Hepatocyte (in vitro differentiated cells): ENCODE measurements around the gene HOXD10. TPM values are rescaled to one million over a fixed set of nuclear protein-coding genes. Genes with fewer than 3 reads are reported as not detected.

Source experiments
- DNase-seq: peaks from one replicate; pipeline ENCODE4 v3.0.0-alpha.2; 2016; ENCODE audit warnings: low spot score
- H2AFZ ChIP-seq: fragments of 200-600 bp; sonication (generic); 2 replicates; pipeline ENCODE4 v1.6.0; 2016; ENCODE audit warnings: antibody characterized with exemption, mild to moderate bottlenecking
- H3K27ac ChIP-seq: fragments of 200-600 bp; sonication (generic); 2 replicates; pipeline ENCODE4 v1.5.1; 2016; ENCODE audit warnings: mild to moderate bottlenecking
- H3K27me3 ChIP-seq: fragments of 200-600 bp; sonication (generic); 2 replicates; pipeline ENCODE4 v1.6.1; 2016
- H3K36me3 ChIP-seq: fragments of 200-600 bp; sonication (generic); replicated peaks from 2 replicates; pipeline ENCODE4 v1.5.1; 2016; ENCODE audit warnings: low read depth; ENCODE audit not compliant: insufficient read depth
- H3K4me1 ChIP-seq: fragments of 200-600 bp; sonication (generic); 2 replicates; pipeline ENCODE4 v1.5.1; 2016; ENCODE audit warnings: mild to moderate bottlenecking, moderate library complexity; ENCODE audit not compliant: insufficient read depth
- H3K4me2 ChIP-seq: fragments of 200-600 bp; sonication (generic); 2 replicates; pipeline ENCODE4 v1.6.0; 2016
- H3K4me3 ChIP-seq: fragments of 200-600 bp; sonication (generic); 2 replicates; pipeline ENCODE4 v1.5.1; 2016; ENCODE audit warnings: mild to moderate bottlenecking
- H3K79me2 ChIP-seq: fragments of 200-600 bp; sonication (generic); 2 replicates; pipeline ENCODE4 v1.6.0; 2017; ENCODE audit warnings: mild to moderate bottlenecking
- H3K9me2 ChIP-seq: fragments of 200-600 bp; sonication (generic); replicated peaks from 2 replicates; pipeline ENCODE4 v1.6.0; 2017; ENCODE audit warnings: mild to moderate bottlenecking; ENCODE audit not compliant: insufficient read depth
- H3K9me3 ChIP-seq: fragments of 200-600 bp; sonication (generic); 2 replicates; pipeline ENCODE4 v1.5.1; 2016; ENCODE audit warnings: low read depth, mild to moderate bottlenecking
- H4K20me1 ChIP-seq: fragments of 200-600 bp; sonication (generic); 2 replicates; pipeline ENCODE4 v1.6.0; 2016; ENCODE audit warnings: mild to moderate bottlenecking; ENCODE audit not compliant: insufficient read depth, poor library complexity, severe bottlenecking
- EZH2 ChIP-seq: fragments of 200-600 bp; sonication (generic); IDR thresholded peaks from 2 replicates; pipeline ENCODE4 v1.6.1; 2016; ENCODE audit warnings: antibody characterized with exemption, mild to moderate bottlenecking, borderline replicate concordance
- EZH2phosphoT487 ChIP-seq: fragments of 200-600 bp; sonication (generic); IDR thresholded peaks from one replicate; pipeline ENCODE4 v1.6.1; 2018; ENCODE audit warnings: antibody characterized with exemption, mild to moderate bottlenecking, low read depth, moderate library complexity; ENCODE audit not compliant: unreplicated experiment, severe bottlenecking
- WGBS: methylation state at CpG from one replicate; pipeline ENCODE4 v1.1.6; 2016; ENCODE audit warnings: low lambda C conversion rate; ENCODE audit errors: missing lambda C conversion rate; 5-methylcytosine and 5-hydroxymethylcytosine counted together
- polyA plus RNA-seq: library from polyadenylated mRNA; unstranded; fragments of >200 nt; fragmentation: Nextera tagmentation; extraction: Ambion mirVana; gene quantifications from 2 replicates; pipeline ENCODE4 v1.2.1, GENCODE V29; 2016
- total RNA-seq: library from RNA; depleted of rRNA; stranded (reverse); fragments of >200 nt; gene quantifications from 2 replicates; pipeline ENCODE4 v1.2.3, GENCODE V29; 2014
- TF ChIP-seq, protein P1 (sequence below): fragments of 200-600 bp; sonication (generic); IDR thresholded peaks from 2 replicates; pipeline ENCODE4 v1.5.1; 2016; ENCODE audit warnings: antibody characterized with exemption, mild to moderate bottlenecking; ENCODE audit not compliant: poor library complexity

The HOXD10 gene
- total and polyA plus RNA-seq, 2 experiments from 2014 or later: 5.1 to 8.5 TPM

DNA sequence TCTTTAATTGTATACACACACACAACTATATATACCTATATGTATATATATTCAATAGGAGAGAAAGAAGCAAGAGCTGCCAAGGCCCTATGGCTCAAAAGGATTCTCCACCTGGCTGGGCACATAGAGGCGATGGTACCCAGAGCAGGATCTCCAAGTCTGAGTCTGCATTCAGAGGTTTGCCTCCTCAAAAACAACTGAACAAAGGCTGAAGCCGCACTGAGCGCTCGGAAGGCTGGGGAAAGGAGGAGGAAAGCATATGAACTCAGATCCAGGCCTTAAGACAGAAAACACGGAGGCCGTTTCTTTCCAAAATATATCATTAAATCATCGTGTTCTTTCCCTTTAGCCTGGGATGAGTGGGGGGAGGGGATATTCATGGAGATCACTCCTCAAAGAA is 13.4 kb upstream of the HOXD10 start:
- H3K36me3 ChIP-seq: no peaks in the 10 kb centered on the region
- no peaks in the 10 kb centered on the region for H3K9me2 ChIP-seq
- no peaks in the 10 kb centered on the region for H4K20me1 ChIP-seq
- H2AFZ ChIP-seq: no peak overlapping the region
- no peaks in the 10 kb centered on the region for H3K9me3 ChIP-seq
- peaks cover 59% of the 10 kb centered on the region for H3K79me2 ChIP-seq
- no peak for DNase-seq
- peak overlapping the region; percentile 91 for H3K4me2 ChIP-seq
- H3K27ac ChIP-seq: peak overlapping the region; percentile 93
- H3K4me3 ChIP-seq: peak overlapping the region; percentile 17
- H3K27me3 ChIP-seq: peaks cover 96% of the 10 kb centered on the region
- no peaks in the 10 kb centered on the region for H3K4me1 ChIP-seq
- TF ChIP-seq EZH2 (no peak), EZH2phosphoT487 (no peak)
- TF ChIP-seq, protein P1, sequence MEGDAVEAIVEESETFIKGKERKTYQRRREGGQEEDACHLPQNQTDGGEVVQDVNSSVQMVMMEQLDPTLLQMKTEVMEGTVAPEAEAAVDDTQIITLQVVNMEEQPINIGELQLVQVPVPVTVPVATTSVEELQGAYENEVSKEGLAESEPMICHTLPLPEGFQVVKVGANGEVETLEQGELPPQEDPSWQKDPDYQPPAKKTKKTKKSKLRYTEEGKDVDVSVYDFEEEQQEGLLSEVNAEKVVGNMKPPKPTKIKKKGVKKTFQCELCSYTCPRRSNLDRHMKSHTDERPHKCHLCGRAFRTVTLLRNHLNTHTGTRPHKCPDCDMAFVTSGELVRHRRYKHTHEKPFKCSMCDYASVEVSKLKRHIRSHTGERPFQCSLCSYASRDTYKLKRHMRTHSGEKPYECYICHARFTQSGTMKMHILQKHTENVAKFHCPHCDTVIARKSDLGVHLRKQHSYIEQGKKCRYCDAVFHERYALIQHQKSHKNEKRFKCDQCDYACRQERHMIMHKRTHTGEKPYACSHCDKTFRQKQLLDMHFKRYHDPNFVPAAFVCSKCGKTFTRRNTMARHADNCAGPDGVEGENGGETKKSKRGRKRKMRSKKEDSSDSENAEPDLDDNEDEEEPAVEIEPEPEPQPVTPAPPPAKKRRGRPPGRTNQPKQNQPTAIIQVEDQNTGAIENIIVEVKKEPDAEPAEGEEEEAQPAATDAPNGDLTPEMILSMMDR: no peak
- WGBS: 21% methylated on average over 7 of the region's 7 CpGs

DNA sequence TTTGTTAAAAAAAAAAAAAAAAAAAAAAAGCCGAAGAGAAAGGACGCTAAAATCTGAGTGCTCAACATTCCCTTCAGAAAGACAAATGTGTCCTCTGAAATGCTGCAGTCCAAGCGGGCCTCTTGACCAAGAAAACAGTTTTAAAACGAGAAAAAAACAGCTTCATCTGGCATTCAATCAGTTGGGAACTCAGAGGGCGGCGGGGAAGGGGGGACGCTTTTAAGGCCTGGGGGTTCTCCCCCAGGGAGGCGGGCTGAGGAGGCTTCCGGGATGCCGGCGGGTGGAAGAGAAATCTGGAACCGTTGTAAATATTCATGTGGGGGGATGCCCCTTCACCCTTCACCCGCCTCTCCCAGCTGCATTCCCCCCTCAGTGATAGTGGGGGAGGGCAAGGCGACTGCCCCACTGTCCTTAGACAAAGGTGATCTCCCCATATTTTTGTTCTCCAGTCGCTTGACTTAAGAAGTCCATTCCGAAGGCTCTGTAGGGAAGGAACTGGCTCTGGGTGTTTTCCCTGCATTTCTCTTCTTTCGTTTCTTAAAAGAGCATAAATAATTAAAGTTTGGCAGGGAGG is 12.7 kb upstream of the HOXD10 start:
- Histone ChIP-seq H3K79me2 (peaks cover 57% of the 10 kb centered on the region), H2AFZ (no peak overlapping the region), H3K4me3 (peak overlapping the region; percentile 26), H3K27ac (peak overlapping the region; percentile 93), H4K20me1 (peaks cover under 1% of the 10 kb centered on the region), H3K27me3 (peaks cover 94% of the 10 kb centered on the region), H3K36me3 (no peaks in the 10 kb centered on the region), H3K9me3 (no peaks in the 10 kb centered on the region), H3K9me2 (no peaks in the 10 kb centered on the region), H3K4me1 (no peaks in the 10 kb centered on the region), H3K4me2 (peak overlapping the region; percentile 91)
- 3% methylated on average over 17 of the region's 17 CpGs for WGBS
- DNase-seq: no peak
- TF ChIP-seq EZH2phosphoT487: peak; percentile 28
- TF ChIP-seq EZH2: no peak

DNA sequence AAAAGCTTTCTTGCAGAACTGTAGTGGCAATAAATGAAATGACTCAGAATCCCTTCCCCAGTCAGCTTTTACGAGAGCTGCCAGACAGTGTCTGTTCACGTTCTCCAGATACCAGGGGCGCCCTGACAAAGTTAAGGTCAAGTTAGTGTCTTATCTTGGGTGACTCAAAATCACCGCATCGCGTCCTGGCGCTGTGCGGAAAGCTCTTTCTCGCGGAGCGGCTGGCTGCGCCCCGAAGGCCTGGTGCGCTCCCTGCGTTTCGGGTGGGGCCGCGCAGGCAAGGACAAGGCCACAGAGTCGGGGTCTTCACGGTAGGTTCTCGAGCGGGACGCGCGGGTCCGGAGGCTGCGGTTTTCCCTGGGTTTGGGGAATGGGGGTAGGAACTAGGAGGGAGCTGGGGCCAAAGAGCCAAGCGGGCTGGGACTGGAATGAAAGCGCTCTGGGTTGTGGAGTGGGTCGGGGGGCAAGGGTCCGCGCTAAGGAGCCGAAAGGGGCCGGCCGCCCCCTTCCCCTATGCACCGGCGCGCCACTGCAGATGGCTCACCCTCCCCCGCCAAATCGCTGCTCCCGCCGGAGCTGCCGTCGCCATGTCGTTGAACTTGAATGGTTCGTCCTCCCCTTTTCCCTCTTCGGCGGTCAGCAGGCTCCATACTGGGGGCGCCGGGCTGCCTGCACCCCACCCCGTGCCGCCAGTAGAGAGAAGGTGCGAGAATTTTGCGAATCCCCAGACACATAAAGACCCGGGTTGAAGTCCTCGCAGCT is 12.1 kb upstream of the HOXD10 start:
- Histone ChIP-seq H3K36me3 (no peaks in the 10 kb centered on the region), H3K27me3 (peaks cover 94% of the 10 kb centered on the region), H3K79me2 (peaks cover 58% of the 10 kb centered on the region), H3K4me2 (peak overlapping the region; percentile 91), H3K27ac (peak overlapping the region; percentile 93), H4K20me1 (peaks cover 8% of the 10 kb centered on the region), H3K4me1 (no peaks in the 10 kb centered on the region), H3K4me3 (peak overlapping the region; percentile 26), H2AFZ (no peak overlapping the region), H3K9me3 (no peaks in the 10 kb centered on the region), H3K9me2 (no peaks in the 10 kb centered on the region)
- 4% methylated on average over 53 of the region's 56 CpGs for WGBS
- TF ChIP-seq EZH2 (peak; percentile 75), EZH2phosphoT487 (peak; percentile 74)
- TF ChIP-seq, protein P1: no peak
- DNase-seq: no peak

DNA sequence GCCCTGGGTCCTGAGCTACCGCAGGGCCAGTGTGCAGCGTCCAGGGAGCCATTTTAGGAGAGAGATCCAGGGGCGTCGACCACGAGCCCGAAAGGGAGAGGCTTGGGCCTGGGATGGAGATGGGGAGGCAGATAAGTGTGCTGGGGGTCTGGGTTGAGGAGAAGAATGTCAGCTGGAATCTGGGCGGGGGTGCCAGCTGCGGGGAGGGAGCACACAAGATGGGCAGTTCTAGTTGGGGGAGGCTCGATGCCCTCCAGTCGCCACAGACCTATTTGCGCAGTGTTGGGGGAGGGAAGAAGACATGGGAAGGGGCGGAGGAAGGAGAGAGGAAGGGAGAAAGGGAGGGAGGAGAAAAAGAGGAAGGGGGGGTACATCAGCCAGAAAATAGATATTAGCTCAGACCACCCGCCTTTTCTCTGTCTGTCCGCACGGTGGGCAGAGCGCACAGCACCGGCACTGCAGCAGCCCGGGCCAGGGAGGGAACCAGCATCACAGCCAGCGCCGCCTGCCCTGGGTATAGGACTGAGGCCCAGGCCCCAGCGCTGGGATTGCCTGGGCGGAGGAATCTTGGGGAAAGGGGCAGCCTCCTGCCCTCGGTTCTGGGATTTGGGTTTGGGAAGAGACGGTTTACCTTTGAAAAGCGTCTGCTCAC is 11.4 kb upstream of the HOXD10 start:
- H4K20me1 ChIP-seq: peaks cover 13% of the 10 kb centered on the region
- no peaks in the 10 kb centered on the region for H3K9me2 ChIP-seq
- H3K4me1 ChIP-seq: no peaks in the 10 kb centered on the region
- peak overlapping the region; percentile 93 for H3K27ac ChIP-seq
- H3K9me3 ChIP-seq: no peaks in the 10 kb centered on the region
- H3K4me2 ChIP-seq: peak overlapping the region; percentile 91
- H3K36me3 ChIP-seq: no peaks in the 10 kb centered on the region
- WGBS: 10% methylated on average over 21 of the region's 25 CpGs
- peaks cover 94% of the 10 kb centered on the region for H3K27me3 ChIP-seq
- H3K4me3 ChIP-seq: peak overlapping the region; percentile 70
- H2AFZ ChIP-seq: no peak overlapping the region
- H3K79me2 ChIP-seq: peaks cover 60% of the 10 kb centered on the region
- no peak for DNase-seq
- TF ChIP-seq EZH2: peak; percentile 51
- TF ChIP-seq, protein P1: no peak
